GM23248 (cell line): ENCODE results near the gene GHR. TPM values are rescaled to one million over a fixed set of nuclear protein-coding genes. Genes with fewer than 3 reads are reported as not detected.

Experiments used
- DNase-seq: peaks from one replicate; pipeline ENCODE4 v3.0.0-alpha.2; 2015
- H2AFZ ChIP-seq: fragments of 200-600 bp; sonication (generic); 2 replicates; pipeline ENCODE4 v1.6.1; 2016; ENCODE audit warnings: antibody characterized with exemption
- H3F3A ChIP-seq: fragments of 200-600 bp; sonication (generic); 2 replicates; pipeline ENCODE4 v1.6.1; 2016; ENCODE audit warnings: mild to moderate bottlenecking, antibody characterized with exemption, mixed run types; ENCODE audit not compliant: insufficient read depth
- H3K27ac ChIP-seq: fragments of 200-600 bp; sonication (generic); 2 replicates; pipeline ENCODE4 v1.5.1; 2016; ENCODE audit warnings: mild to moderate bottlenecking
- H3K27me3 ChIP-seq: fragments of 200-600 bp; sonication (generic); replicated peaks from 2 replicates; pipeline ENCODE4 v1.6.1; 2016; ENCODE audit warnings: mild to moderate bottlenecking; ENCODE audit not compliant: insufficient read depth
- H3K36me3 ChIP-seq: fragments of 200-600 bp; sonication (generic); 2 replicates; pipeline ENCODE4 v1.6.1; 2016; ENCODE audit warnings: low read depth, mild to moderate bottlenecking
- H3K4me1 ChIP-seq: fragments of 200-600 bp; sonication (generic); 2 replicates; pipeline ENCODE4 v1.6.1; 2016; ENCODE audit warnings: mild to moderate bottlenecking; ENCODE audit not compliant: insufficient read depth
- H3K4me2 ChIP-seq: fragments of 200-600 bp; sonication (generic); one replicate; pipeline ENCODE4 v1.6.1; 2016; ENCODE audit warnings: mild to moderate bottlenecking; ENCODE audit not compliant: unreplicated experiment
- H3K4me3 ChIP-seq: fragments of 200-600 bp; sonication (generic); 2 replicates; pipeline ENCODE4 v1.5.1; 2016; ENCODE audit warnings: mild to moderate bottlenecking
- H3K79me2 ChIP-seq: fragments of 200-600 bp; sonication (generic); 2 replicates; pipeline ENCODE4 v1.6.1; 2016; ENCODE audit warnings: mild to moderate bottlenecking; ENCODE audit not compliant: insufficient read depth
- H3K9ac ChIP-seq: fragments of 200-600 bp; sonication (generic); 2 replicates; pipeline ENCODE4 v1.6.1; 2016; ENCODE audit warnings: mild to moderate bottlenecking
- H3K9me2 ChIP-seq: fragments of 200-600 bp; sonication (generic); 2 replicates; pipeline ENCODE4 v1.6.1; 2016; ENCODE audit warnings: mixed run types, mild to moderate bottlenecking, moderate library complexity; ENCODE audit not compliant: insufficient read depth
- H3K9me3 ChIP-seq: fragments of 200-600 bp; sonication (generic); one replicate; pipeline ENCODE4 v1.6.1; 2017; ENCODE audit warnings: low read depth
- H4K20me1 ChIP-seq: fragments of 200-600 bp; sonication (generic); 2 replicates; pipeline ENCODE4 v1.6.0; 2016; ENCODE audit not compliant: insufficient read depth
- EZH2 ChIP-seq: fragments of 200-600 bp; sonication (generic); IDR thresholded peaks from 2 replicates; pipeline ENCODE4 v1.6.1; 2018; ENCODE audit warnings: antibody characterized with exemption, mild to moderate bottlenecking; ENCODE audit not compliant: insufficient read depth, poor library complexity, severe bottlenecking
- EZH2phosphoT487 ChIP-seq: fragments of 200-600 bp; sonication (generic); IDR thresholded peaks from 2 replicates; pipeline ENCODE4 v1.6.1; 2018; ENCODE audit warnings: antibody characterized with exemption, moderate library complexity, mild to moderate bottlenecking, low read depth; ENCODE audit not compliant: insufficient read depth
- WGBS, 2 experiments: methylation state at CpG; one replicate each; pipeline ENCODE4 v1.1.6; 2015 to 2017; ENCODE audit warnings: low lambda C conversion rate in 2 of 2, low coverage in 1 of 2; ENCODE audit errors: missing lambda C conversion rate in 2 of 2; 5-methylcytosine and 5-hydroxymethylcytosine counted together
- in situ Hi-C: fragments of 300-500 bp; cut with MboI; formaldehyde crosslinking; loops from 2 replicates; pipeline ENCODE4 v1.15.0; 2020
- polyA plus RNA-seq: library from polyadenylated mRNA; unstranded; fragments of >200 nt; fragmentation: Nextera tagmentation; extraction: Ambion mirVana; gene quantifications from 2 replicates; pipeline ENCODE4 v1.2.1, GENCODE V29; 2016
- total RNA-seq: library from RNA; depleted of rRNA; stranded (reverse); fragments of >200 nt; shearing (Covaris generic); gene quantifications from 2 replicates; pipeline ENCODE4 v1.2.3, GENCODE V29; 2014

GHR gene
- total and polyA plus RNA-seq, 2 experiments from 2014 or later = 0.64 to 1.5 TPM

DNA sequence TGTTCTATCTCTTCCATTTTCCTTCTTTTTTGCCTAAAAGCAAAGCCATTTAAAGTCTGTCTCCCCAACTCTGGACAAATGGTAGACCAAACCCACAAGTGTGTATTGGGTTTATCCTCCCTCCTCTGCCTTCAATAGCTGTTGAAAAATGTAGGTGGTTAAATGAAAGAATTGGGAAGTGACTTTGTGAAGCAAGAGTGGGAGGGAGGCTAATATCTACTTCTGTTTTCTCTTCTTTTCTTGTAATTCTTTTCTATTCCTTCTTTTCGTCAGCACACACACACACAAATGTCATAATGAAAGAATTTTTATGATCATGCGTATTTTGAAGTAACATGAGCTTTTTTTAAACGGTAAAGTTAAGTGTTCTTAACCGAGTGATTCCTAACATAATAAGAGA is 337.2 kb downstream of the GHR start:
- H3K4me3 ChIP-seq = no peak overlapping the region
- TF ChIP-seq EZH2phosphoT487 = no peak
- H3K9ac ChIP-seq = no peak overlapping the region
- 96% methylated on average over 4 of the region's 4 CpGs for WGBS, 2 experiments
- no peaks in the 10 kb centered on the region for H3F3A ChIP-seq
- H3K4me2 ChIP-seq = no peak overlapping the region
- H4K20me1 ChIP-seq = no peaks in the 10 kb centered on the region
- no peaks in the 10 kb centered on the region for H3K9me2 ChIP-seq
- no peaks in the 10 kb centered on the region for H3K79me2 ChIP-seq
- no peak overlapping the region for H3K27ac ChIP-seq
- DNase-seq = no peak
- in situ Hi-C loops = loop anchor here (25.0 kb wide), 1 partner anchor 898 kb away; the partner anchor contains the start of gene OXCT1
- no peaks in the 10 kb centered on the region for H3K36me3 ChIP-seq
- H2AFZ ChIP-seq = no peak overlapping the region
- H3K27me3 ChIP-seq = no peaks in the 10 kb centered on the region
- H3K9me3 ChIP-seq = no peaks in the 10 kb centered on the region
- peaks cover 3% of the 10 kb centered on the region; the same call in 1 of the 2 replicates for H3K4me1 ChIP-seq

GRCh38 chr5:42761791-42762190 is 338.6 kb downstream of the GHR start:
- Histone ChIP-seq H3K27ac (no peak overlapping the region), H3K79me2 (no peaks in the 10 kb centered on the region), H2AFZ (no peak overlapping the region), H3K36me3 (no peaks in the 10 kb centered on the region), H3F3A (no peaks in the 10 kb centered on the region), H3K4me3 (no peak overlapping the region), H3K27me3 (no peaks in the 10 kb centered on the region), H3K9ac (no peak overlapping the region), H3K9me2 (no peaks in the 10 kb centered on the region), H3K4me1 (peaks cover 3% of the 10 kb centered on the region; the same call in 1 of the 2 replicates), H3K9me3 (no peaks in the 10 kb centered on the region), H4K20me1 (no peaks in the 10 kb centered on the region), H3K4me2 (no peak overlapping the region)
- TF ChIP-seq EZH2 (no peak), EZH2phosphoT487 (no peak)
- 95 to 98% methylated on average over 1 of the region's 1 CpG for WGBS, 2 experiments
- in situ Hi-C loops = loop anchor here (25.0 kb wide), 1 partner anchor 899 kb away; the partner anchor contains the start of gene OXCT1
- DNase-seq = no peak

DNA sequence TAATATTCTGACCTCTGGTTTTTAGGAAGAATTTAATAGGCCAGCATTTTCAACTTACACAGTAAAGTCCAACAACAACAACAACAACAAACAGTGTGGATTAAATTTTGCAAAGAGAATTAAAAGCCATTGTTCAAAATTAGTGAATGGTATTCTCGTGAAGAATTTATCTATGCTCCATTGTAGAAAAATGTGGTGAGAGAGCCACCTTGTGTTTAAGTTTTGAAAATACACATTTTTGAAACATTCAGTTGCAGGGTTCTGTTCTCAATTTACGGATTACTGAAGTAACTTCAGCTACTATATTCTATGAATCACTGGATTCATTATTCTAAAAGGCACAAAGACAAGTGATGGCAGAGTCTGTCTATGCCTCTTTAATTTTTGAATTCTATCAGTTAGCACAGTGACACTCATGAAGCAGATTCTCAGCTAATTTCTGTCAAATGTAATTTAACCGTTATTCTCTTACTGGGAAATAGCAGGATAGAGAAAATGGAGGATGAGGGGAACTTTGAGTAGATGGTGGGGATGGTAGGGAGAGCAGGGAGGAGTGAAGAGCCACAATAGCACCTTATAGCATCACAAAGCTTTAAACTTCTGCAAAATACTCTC is 344.4 kb downstream of the GHR start:
- no peak overlapping the region for H3K4me3 ChIP-seq
- in situ Hi-C loops = loop anchor here (25.0 kb wide), 1 partner anchor 905 kb away; the partner anchor contains the start of gene OXCT1
- no peaks in the 10 kb centered on the region for H3F3A ChIP-seq
- DNase-seq = peak; percentile 58
- no peak for TF ChIP-seq EZH2phosphoT487
- H3K27ac ChIP-seq = no peak overlapping the region
- H4K20me1 ChIP-seq = no peaks in the 10 kb centered on the region
- no peak overlapping the region for H3K9ac ChIP-seq
- H3K79me2 ChIP-seq = no peaks in the 10 kb centered on the region
- H3K4me2 ChIP-seq = no peak overlapping the region
- H3K9me2 ChIP-seq = no peaks in the 10 kb centered on the region
- H3K9me3 ChIP-seq = no peaks in the 10 kb centered on the region
- H3K27me3 ChIP-seq = no peaks in the 10 kb centered on the region
- H3K4me1 ChIP-seq = no peaks in the 10 kb centered on the region
- 33 to 38% methylated on average over 3 of the region's 3 CpGs for WGBS, 2 experiments
- no peaks in the 10 kb centered on the region for H3K36me3 ChIP-seq
- no peak overlapping the region for H2AFZ ChIP-seq

GRCh38 chr5:42768106-42768504 is 344.9 kb downstream of the GHR start:
- H2AFZ ChIP-seq = no peak overlapping the region
- no peaks in the 10 kb centered on the region for H3K79me2 ChIP-seq
- no peak overlapping the region for H3K4me3 ChIP-seq
- WGBS, 2 experiments = 34 to 48% methylated on average over 1 of the region's 1 CpG
- TF ChIP-seq EZH2phosphoT487 (no peak), EZH2 (no peak)
- in situ Hi-C loops = loop anchor here (25.0 kb wide), 1 partner anchor 906 kb away; the partner anchor contains the start of gene OXCT1
- H3K27me3 ChIP-seq = no peaks in the 10 kb centered on the region
- H3K4me2 ChIP-seq = no peak overlapping the region
- H3K9me2 ChIP-seq = no peaks in the 10 kb centered on the region
- no peaks in the 10 kb centered on the region for H3K4me1 ChIP-seq
- H3K27ac ChIP-seq = no peak overlapping the region
- H4K20me1 ChIP-seq = no peaks in the 10 kb centered on the region
- DNase-seq = no peak
- H3F3A ChIP-seq = no peaks in the 10 kb centered on the region
- H3K9me3 ChIP-seq = no peaks in the 10 kb centered on the region
- no peaks in the 10 kb centered on the region for H3K36me3 ChIP-seq
- H3K9ac ChIP-seq = no peak overlapping the region

GRCh38 chr5:42770003-42770402 is 346.8 kb downstream of the GHR start:
- no peaks in the 10 kb centered on the region for H4K20me1 ChIP-seq
- H3K4me3 ChIP-seq = no peak overlapping the region
- H3K4me2 ChIP-seq = no peak overlapping the region
- no peaks in the 10 kb centered on the region for H3K27me3 ChIP-seq
- H3K79me2 ChIP-seq = no peaks in the 10 kb centered on the region
- no peaks in the 10 kb centered on the region for H3K9me2 ChIP-seq
- no peak overlapping the region for H3K27ac ChIP-seq
- in situ Hi-C loops = loop anchor here (25.0 kb wide), 1 partner anchor 908 kb away; the partner anchor contains the start of gene OXCT1
- H3K36me3 ChIP-seq = no peaks in the 10 kb centered on the region
- no peaks in the 10 kb centered on the region for H3K9me3 ChIP-seq
- H3K4me1 ChIP-seq = no peaks in the 10 kb centered on the region
- H3F3A ChIP-seq = no peaks in the 10 kb centered on the region
- no peak for DNase-seq
- TF ChIP-seq EZH2phosphoT487 (no peak), EZH2 (no peak)
- no peak overlapping the region for H3K9ac ChIP-seq
- no peak overlapping the region for H2AFZ ChIP-seq
